ENCODE results near the gene ARHGAP29. TPM values are rescaled to one million over a fixed set of nuclear protein-coding genes. Genes with fewer than 3 reads are reported as not detected.
"Not testable (repeated sequence)": the region's sequence is repeated elsewhere in the genome, so short reads cannot be mapped to it uniquely, and the experiment has no call there.

ARHGAP29 gene
- total and polyA plus RNA-seq, 10 of the 15 experiments (the other 5 are each of a cell fraction or from before 2014, with no cell fraction given), result under 0.01 to 0.43 (median 0.10) TPM; not detected in 4

- no peak for TF ChIP-seq ZBTB4 (CRISPR knock-in tag; IDR thresholded peaks at IDR 0.05)
- no peak for TF ChIP-seq ZBTB33 (IDR thresholded peaks at IDR 0.05)
- no peak for TF ChIP-seq SRF (IDR thresholded peaks at IDR 0.05; ENCODE audit: low read depth in 2 of 2, low read length in 2 of 2)
These were observed 84.3 kb downstream of the ARHGAP29 start (continued) for GRCh38 chr1:94153133-94153532.

GRCh38 chr1:94149166-94149565, 88.2 kb downstream of the ARHGAP29 start:
- H3K9me3 ChIP-seq (replicated peaks; ENCODE audit: control insufficient read depth, insufficient read depth, low read length); H3K4me1 ChIP-seq (ENCODE audit: control insufficient read depth, insufficient read depth, low read length); FAIRE-seq; H3K9ac ChIP-seq (ENCODE audit: control insufficient read depth, insufficient read depth, low read length); H3K4me2 ChIP-seq (ENCODE audit: control insufficient read depth, insufficient read depth); RAD21 ChIA-PET (ENCODE audit: unreplicated experiment); POLR2A ChIA-PET; H3K79me2 ChIP-seq (ENCODE audit: control insufficient read depth, insufficient read depth, low read length); H3K36me3 ChIP-seq (ENCODE audit: control insufficient read depth in 2 of 2, insufficient read depth in 2 of 2, low read length in 1 of 2); SMC1A ChIA-PET (ENCODE audit: uncharacterized antibody, unreplicated experiment); H3K4me3 ChIP-seq; DNase-seq (ENCODE audit: low read depth, low spot score); H3K27me3 ChIP-seq (replicated peaks in 1 of 2; ENCODE audit: control insufficient read depth in 2 of 2, insufficient read depth in 2 of 2, low read length in 1 of 2); H4K20me1 ChIP-seq (ENCODE audit: control insufficient read depth, insufficient read depth); in situ Hi-C loops (cut with MboI); H3K27ac ChIP-seq (ENCODE audit: control insufficient read depth, insufficient read depth); ATAC-seq; BruUV-seq (replicated peaks); intact Hi-C loops (cut with micrococcal nuclease; ENCODE audit: unreplicated experiment); CTCF ChIA-PET; H2AFZ ChIP-seq (ENCODE audit: control insufficient read depth, low read depth, low read length): not testable (repeated sequence)

Data from GM12878 (cell line).